Activated CD4-positive, CD25-positive, alpha-beta regulatory T cell treated with anti-CD3 and anti-CD28 coated beads, Interleukin-2, amount 50 U/mL, for 16 hours (primary cell): ENCODE results near the gene CAT.

Source experiments
- DNase-seq: peaks from one replicate; pipeline ENCODE4 v3.0.0-alpha.2; 2020; ENCODE audit warnings: low read depth, low spot score

CAT gene

GRCh38 chr11:34495239-34495723 lies 56.5 kb downstream of the CAT start:
- no peak for DNase-seq

DNA sequence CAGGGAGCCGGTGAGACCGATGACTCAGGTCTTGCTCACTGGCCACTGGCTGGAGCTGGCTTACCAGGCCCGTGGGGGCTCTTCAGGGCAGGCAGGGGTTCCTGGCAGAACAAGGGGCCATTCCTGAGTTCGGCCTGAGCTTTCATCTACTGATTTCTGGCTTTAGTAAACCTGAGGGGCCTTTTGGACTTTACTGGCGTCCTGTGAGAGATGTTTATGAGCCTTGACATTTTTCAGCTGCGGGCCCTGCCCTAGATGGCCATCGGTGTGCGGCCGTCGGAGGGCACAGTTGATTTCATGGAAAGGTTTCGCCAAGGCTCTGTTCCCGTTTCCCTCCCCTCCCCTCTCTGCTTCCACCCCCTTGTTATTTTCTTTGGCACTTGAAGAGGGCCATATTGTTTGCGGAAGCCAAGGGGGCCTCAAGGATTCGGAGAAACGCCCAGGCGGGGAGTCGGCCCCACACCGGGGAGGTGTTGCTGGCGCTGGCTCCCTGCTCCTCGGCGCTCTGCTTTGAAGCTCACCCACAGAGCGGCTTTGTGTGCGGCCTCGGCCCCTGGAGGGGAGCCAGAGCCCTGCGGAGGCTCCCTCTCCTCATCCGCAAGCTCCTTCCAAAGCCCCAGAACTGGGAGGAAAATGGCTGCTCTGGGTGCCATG lies 57.1 kb downstream of the CAT start:
- no peak for DNase-seq

- no peak for DNase-seq
These were observed 61.2 kb downstream of the CAT start for GRCh38 chr11:34499719-34500500.

- no peak for DNase-seq
These were observed 62.8 kb downstream of the CAT start for GRCh38 chr11:34501500-34501899.

GRCh38 chr11:34501949-34502348 lies 63.2 kb downstream of the CAT start:
- no peak for DNase-seq

DNA sequence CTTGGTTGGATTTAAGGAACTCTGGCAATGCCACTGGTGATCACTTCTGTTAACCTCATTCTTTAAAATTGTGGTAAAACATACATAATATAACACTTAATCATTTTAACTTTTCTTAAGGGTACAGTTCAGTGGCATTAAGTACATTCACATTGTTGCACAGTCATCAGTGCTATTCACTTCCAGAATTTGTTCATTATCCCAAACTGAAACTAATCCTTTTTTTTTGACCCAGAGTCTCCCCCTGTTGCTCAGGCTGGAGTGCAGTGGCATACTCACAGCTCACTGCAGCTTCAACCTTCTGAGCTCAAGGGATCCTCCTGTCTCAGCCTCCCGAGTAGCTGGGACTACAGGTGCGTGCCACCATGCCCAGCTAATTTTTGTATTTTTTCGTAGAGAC lies 64.2 kb downstream of the CAT start:
- DNase-seq: no peak

DNA sequence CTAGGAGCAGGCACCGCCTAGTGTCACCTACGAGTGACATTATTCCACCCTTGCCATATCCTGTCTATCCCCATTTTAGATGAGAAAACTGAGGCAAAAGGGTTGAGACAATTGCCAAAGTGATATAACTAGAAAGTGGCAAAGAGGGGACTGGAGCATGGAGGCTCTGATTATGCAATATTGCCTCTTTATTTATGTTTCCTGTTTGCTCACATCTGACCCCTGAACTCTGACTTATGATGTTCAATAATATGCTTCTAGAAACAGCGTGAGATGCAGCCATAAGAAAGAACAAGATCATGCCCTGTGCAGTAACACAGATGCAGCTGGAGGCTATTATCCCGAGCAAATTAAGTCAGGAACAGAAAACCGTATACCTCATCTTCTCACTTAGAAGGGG lies 67.1 kb downstream of the CAT start:
- no peak for DNase-seq

DNA sequence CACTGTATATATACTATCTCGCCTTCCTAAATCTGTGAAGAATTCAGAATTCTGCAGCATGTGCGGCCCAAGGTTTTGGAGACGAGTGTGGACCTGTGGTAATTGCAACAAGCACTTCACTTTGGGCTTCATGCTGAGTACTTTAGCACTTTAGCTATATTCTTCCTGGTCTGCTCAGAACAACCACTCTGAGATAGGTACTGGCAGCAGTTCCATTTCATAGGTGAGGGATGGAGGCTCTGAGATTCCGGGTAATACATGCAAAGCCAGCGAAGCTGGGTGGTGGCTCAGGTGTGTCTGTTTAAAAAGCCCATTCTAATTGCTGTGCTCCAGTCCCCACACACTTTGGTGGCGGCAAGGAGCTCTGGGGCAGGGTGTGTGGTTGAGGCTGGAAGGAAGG lies 68.4 kb downstream of the CAT start:
- no peak for DNase-seq

DNA sequence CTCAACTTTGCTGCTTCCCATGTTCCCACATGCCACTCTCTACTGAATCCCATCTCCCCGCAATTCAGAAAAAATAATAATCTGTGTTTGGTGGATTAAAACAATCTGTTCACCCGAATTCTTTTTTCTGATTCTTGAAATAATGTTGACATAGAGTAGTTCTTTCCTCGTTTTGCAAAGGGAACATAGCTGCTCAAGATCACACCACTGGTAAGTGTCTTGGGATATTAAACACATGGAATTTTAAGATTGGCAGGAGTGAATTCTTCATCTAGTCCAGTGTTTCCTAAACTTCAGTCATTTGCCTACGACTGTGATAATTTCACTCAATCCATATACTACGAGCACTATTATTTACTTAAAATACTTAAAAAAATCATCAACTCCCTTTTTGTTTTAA lies 68.9 kb downstream of the CAT start:
- no peak for DNase-seq

DNA sequence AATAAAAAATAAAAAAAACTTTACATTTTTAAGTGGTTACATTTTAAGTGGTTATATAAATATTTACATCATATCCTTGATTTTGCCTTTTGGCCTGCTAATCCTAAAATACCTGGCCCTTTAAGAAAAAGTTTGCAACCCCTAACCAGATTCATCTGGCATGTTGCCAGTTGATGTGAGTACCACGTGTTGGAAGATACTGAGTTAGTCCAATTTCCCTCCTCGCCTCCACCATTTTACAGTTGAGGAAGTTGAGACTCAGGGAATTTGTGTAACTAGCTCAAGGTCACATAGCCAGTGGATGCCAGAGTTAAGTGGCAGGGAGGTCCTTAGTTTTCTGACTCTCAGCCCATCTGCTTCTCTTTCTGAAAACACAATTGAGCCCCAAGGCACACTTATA lies 69.8 kb downstream of the CAT start:
- DNase-seq: no peak

DNA sequence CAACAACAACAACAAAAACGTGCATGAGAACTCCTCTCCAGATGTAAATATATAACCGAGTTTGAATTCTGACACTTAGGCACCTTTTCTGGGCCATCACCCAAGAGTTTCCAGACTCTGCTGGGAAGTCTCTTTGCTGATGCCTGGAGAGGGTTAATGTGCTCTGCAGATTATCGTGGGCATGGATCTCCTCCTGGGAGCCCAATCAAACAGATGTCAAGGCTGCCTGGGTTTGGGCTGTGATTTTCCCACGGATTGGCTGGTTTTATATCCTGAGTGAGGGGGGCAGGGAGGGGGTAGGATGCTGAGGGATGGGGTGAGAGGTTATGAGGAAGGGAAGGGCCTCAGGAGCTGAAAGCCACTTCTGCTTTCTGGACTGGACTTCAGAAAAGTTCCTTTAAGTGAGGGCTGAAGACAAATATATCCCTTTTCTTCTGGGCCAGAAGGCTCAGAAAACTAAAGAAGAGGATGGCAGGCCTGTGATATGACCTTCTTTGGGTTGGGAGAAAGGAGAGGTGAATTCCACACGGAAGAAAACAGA lies 70.7 kb downstream of the CAT start:
- no peak for DNase-seq

- DNase-seq: no peak
These were observed 71.5 kb downstream of the CAT start for GRCh38 chr11:34510218-34510617.

DNA sequence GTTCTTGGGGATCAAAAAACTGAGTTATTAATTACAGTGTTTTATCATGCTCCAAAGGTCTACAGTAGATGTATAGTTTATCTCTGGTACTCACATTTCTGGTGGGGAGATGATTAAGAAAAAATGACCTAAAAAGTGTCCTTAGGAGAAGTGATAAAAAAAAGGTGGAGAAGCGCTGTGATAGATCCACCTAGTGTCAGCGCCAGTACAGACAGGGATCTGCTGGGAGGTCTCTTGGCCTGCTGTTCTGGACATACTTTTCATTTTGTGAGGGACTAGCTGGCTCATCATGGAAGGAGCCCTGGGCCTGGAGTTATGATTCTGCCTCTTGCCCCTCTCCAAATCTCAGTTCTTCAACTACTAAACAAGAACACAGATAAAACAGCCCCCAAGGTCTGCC lies 71.9 kb downstream of the CAT start:
- DNase-seq: no peak

- peak; percentile 8 for DNase-seq
These were observed 74.3 kb downstream of the CAT start for GRCh38 chr11:34512840-34513681.

- no peak for DNase-seq
These were observed 75.1 kb downstream of the CAT start, which contains the start of gene ELF5 for GRCh38 chr11:34513682-34514449. TSS of gene ELF5 (minus strand) at chr11:34513794. CDS start at chr11:34505749, 8,045 bp downstream.

- no peak for DNase-seq
These were observed 75.9 kb downstream of the CAT start for GRCh38 chr11:34514597-34514996.

- DNase-seq: no peak
These were observed 77.7 kb downstream of the CAT start for GRCh38 chr11:34516247-34517040.

- DNase-seq: no peak
These were observed 81.0 kb downstream of the CAT start for GRCh38 chr11:34519595-34520235.

- DNase-seq: no peak
These were observed 82.5 kb downstream of the CAT start for GRCh38 chr11:34521265-34521664.
